Progenitor cell of endocrine pancreas (in vitro differentiated cells): ENCODE results near the gene ZMYND11. TPM values are rescaled to one million over a fixed set of nuclear protein-coding genes. Genes with fewer than 3 reads are reported as not detected.
"Not testable (repeated sequence)": the region's sequence is repeated elsewhere in the genome, so short reads cannot be mapped to it uniquely, and the experiment has no call there.

Source experiments
- DNase-seq: peaks from one replicate; pipeline ENCODE4 v3.0.0; 2021; ENCODE audit warnings: low spot score; ENCODE audit not compliant: unreplicated experiment
- H3K27ac Mint-ChIP-seq: 2 replicates; pipeline ENCODE4 v1.8.0; 2021; ENCODE audit warnings: mild to moderate bottlenecking, moderate library complexity, mixed read lengths
- H3K27me3 Mint-ChIP-seq: 2 replicates; pipeline ENCODE4 v1.8.0; 2021; ENCODE audit warnings: mixed read lengths
- H3K36me3 Mint-ChIP-seq: 2 replicates; pipeline ENCODE4 v1.8.0; 2022; ENCODE audit warnings: mixed read lengths; ENCODE audit not compliant: insufficient read depth
- H3K4me1 Mint-ChIP-seq: 2 replicates; pipeline ENCODE4 v1.8.0; 2021; ENCODE audit warnings: low read depth, mixed read lengths
- H3K4me3 Mint-ChIP-seq: 2 replicates; pipeline ENCODE4 v1.8.0; 2021; ENCODE audit warnings: low read depth, mild to moderate bottlenecking, moderate library complexity, mixed read lengths
- H3K9me3 Mint-ChIP-seq: 2 replicates; pipeline ENCODE4 v1.8.0; 2021; ENCODE audit warnings: low read depth, mixed read lengths
- total RNA-seq: library from RNA; stranded (reverse); gene quantifications from 2 replicates; pipeline ENCODE4 v1.2.1, GENCODE V29; 2021
- TF ChIP-seq, protein P1 (sequence below): fragments of 200-600 bp; sonication (generic); IDR thresholded peaks from one replicate; pipeline ENCODE4 v1.5.0; 2021; ENCODE audit warnings: antibody characterized with exemption, mild to moderate bottlenecking; ENCODE audit not compliant: unreplicated experiment

The ZMYND11 gene
- total RNA-seq, 1 donor from 2014 or later = 69.2 TPM

DNA sequence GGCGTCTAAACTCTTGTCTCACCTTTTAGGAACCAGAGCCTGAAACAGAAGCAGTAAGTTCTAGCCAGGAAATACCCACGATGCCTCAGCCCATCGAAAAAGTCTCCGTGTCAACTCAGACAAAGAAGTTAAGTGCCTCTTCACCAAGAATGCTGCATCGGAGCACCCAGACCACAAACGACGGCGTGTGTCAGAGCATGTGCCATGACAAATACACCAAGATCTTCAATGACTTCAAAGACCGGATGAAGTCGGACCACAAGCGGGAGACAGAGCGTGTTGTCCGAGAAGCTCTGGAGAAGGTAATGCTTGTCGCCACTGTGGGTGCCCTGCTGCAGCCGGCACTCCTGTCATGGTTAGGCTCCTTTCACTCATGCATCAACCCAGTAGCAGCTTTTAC is 113.1 kb downstream of the ZMYND11 start:
- Mint-ChIP-seq H3K27me3 (no peaks in the 10 kb centered on the region), H3K27ac (no peak overlapping the region), H3K4me3 (no peak overlapping the region), H3K36me3 (peaks cover 24% of the 10 kb centered on the region), H3K4me1 (no peaks in the 10 kb centered on the region), H3K9me3 (no peaks in the 10 kb centered on the region)
- DNase-seq = no peak
- TF ChIP-seq, protein P1, sequence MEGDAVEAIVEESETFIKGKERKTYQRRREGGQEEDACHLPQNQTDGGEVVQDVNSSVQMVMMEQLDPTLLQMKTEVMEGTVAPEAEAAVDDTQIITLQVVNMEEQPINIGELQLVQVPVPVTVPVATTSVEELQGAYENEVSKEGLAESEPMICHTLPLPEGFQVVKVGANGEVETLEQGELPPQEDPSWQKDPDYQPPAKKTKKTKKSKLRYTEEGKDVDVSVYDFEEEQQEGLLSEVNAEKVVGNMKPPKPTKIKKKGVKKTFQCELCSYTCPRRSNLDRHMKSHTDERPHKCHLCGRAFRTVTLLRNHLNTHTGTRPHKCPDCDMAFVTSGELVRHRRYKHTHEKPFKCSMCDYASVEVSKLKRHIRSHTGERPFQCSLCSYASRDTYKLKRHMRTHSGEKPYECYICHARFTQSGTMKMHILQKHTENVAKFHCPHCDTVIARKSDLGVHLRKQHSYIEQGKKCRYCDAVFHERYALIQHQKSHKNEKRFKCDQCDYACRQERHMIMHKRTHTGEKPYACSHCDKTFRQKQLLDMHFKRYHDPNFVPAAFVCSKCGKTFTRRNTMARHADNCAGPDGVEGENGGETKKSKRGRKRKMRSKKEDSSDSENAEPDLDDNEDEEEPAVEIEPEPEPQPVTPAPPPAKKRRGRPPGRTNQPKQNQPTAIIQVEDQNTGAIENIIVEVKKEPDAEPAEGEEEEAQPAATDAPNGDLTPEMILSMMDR = no peak

DNA sequence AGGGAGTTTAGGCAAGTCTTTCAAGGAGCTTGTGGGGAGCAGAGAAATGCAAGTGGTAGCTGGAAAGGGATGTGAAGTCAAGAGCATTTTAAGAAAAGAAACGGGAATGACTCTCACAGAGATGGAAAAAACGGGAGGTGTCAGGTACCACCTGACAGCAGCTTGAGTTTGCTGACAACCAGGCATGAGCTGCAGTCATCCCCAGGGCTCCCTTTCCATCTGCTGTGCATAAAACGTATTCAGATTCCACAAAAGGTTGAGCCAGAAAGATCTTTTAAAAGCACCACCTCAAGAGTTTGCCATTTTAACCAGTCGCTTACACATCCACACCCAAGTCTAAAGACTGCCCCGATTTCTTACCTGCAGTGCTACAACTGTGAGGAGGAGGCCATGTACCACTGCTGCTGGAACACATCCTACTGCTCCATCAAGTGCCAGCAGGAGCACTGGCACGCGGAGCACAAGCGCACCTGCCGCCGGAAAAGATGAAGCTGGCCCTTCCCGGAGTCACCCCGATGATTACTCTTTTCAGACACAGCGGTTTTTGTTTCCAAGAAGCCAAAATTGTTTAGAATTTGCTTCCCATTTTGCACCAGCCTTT is 116.8 kb downstream of the ZMYND11 start:
- H3K4me3 Mint-ChIP-seq = no peak overlapping the region
- no peaks in the 10 kb centered on the region for H3K4me1 Mint-ChIP-seq
- peaks cover 27% of the 10 kb centered on the region for H3K36me3 Mint-ChIP-seq
- no peaks in the 10 kb centered on the region for H3K27me3 Mint-ChIP-seq
- TF ChIP-seq, protein P1 = no peak
- DNase-seq = no peak
- no peaks in the 10 kb centered on the region for H3K9me3 Mint-ChIP-seq
- peak overlapping the region; percentile 50 for H3K27ac Mint-ChIP-seq

DNA sequence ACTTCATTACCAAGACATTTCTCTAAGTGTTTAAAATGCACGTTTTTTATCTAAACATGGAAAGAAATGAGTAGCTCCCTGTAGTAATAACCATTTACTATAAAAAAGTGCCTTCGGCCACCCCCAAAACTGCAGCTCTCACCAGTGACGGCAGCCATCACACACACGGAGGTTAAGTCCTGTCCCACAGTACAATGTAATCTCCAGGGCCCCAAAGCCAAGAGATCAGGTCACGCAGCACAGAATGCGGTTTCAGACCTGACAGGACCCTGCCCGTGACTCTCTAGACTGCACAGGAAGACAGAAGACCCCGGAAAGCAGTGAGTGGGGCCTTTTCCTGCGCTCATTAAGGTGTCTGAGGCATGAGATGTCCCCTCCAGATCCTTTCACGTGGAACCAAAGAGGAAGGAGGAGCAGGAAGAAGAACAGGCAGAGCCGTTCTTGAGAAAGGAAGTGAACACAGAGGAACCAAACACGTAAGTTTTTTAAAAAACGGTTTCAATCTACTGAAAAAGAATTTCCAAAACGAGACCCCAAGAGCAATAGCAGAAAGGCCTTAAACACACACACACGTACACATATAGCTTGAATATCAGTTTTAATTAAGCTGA is 125.7 kb downstream of the ZMYND11 start:
- Mint-ChIP-seq H3K4me1 (no peaks in the 10 kb centered on the region), H3K27ac (no peak overlapping the region), H3K9me3 (no peaks in the 10 kb centered on the region), H3K4me3 (no peak overlapping the region), H3K27me3 (no peaks in the 10 kb centered on the region), H3K36me3 (peaks cover 7% of the 10 kb centered on the region)
- DNase-seq = no peak
- TF ChIP-seq, protein P1 = no peak

DNA sequence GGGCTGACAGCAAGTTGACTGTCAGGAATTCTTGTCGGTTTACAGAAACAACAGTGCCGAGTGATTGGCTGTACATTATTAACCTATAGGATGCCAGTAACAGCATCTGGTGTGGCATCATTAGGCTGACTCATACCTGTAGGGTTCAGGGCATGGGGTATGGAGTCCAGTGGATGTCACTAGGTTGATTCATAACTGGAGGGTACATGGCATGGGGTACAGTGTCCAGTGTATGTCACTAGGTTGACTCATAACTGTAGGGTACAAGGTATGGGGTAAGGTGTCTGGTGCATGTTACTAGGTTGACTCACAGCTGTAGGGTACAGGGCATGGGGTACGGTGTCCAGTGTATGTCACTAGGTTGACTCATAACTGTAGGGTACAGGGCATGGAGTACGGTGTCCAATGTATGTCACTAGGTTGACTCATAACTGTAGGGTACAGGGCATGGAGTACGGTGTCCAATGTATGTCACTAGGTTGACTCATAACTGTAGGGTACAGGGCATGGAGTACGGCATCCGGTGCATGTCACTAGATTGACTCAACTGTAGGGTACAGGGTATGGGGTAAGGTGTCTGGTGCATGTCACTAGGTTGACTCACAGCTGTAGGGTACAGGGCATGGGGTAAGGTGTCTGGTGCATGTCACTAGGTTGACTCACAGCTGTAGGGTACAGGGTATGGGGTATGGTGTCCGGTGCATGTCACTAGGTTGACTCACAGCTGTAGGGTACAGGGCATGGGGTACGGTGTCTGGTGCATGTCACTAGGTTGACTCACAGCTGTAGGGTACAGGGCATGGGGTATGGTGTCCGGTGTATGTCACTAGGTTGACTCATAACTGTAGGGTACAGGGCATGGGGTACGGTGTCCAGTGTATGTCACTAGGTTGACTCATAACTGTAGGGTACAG is 129.2 kb downstream of the ZMYND11 start:
- not testable (repeated sequence) for H3K27me3 Mint-ChIP-seq, H3K9me3 Mint-ChIP-seq, H3K36me3 Mint-ChIP-seq, H3K27ac Mint-ChIP-seq, DNase-seq, H3K4me1 Mint-ChIP-seq, H3K4me3 Mint-ChIP-seq

DNA sequence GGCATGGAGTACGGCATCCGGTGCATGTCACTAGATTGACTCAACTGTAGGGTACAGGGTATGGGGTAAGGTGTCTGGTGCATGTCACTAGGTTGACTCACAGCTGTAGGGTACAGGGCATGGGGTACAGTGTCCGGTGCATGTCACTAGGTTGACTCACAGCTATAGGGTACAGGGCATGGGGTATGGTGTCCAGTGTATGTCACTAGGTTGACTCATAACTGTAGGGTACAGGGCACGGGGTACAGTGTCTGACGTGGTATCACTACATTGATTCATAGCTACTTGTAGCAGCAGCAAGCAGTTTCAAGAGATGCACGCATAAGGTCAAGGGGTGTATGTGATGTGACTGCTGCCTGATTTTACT is 129.8 kb downstream of the ZMYND11 start:
- not testable (repeated sequence) for H3K9me3 Mint-ChIP-seq, H3K27ac Mint-ChIP-seq, H3K4me1 Mint-ChIP-seq, H3K4me3 Mint-ChIP-seq, H3K27me3 Mint-ChIP-seq, DNase-seq, H3K36me3 Mint-ChIP-seq

DNA sequence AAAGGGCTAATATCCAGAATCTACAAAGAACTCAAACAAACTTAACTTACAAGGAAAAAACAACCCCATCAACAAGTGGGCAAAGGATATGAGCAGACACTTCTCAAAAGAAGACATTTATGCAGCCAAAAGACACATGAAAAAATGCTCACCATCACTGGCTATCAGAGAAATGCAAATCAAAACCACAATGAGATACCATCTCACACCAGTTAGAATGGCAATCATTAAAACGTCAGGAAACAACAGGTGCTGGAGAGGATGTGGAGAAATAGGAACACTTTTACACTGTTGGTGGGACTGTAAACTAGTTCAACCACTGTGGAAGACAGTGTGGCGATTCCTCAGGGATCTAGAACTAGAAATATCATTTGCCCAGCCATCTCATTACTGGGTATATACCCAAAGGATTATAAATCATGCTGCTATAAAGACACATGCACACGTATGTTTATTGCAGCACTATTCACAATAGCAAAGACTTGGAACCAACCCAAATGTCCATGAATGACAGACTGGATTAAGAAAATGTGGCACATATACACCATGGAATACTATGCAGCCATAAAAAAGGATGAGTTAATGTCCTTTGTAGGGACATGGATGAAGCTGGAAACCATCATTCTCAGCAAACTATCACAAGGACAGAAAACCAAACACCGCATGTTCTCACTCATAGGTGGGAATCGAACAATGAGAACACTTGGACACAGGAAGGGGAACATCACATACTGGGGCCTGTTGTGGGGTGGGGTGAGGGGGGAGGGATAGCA is 130.7 kb downstream of the ZMYND11 start:
- not testable (repeated sequence) for H3K27me3 Mint-ChIP-seq

More for the DNA sequence above, 130.7 kb downstream of the ZMYND11 start:
- H3K27ac Mint-ChIP-seq, H3K4me1 Mint-ChIP-seq, H3K36me3 Mint-ChIP-seq, H3K4me3 Mint-ChIP-seq, H3K9me3 Mint-ChIP-seq, DNase-seq: not testable (repeated sequence)
